RWPE2 (cell line): Measurements from ENCODE around the gene OPRL1.

Experiments used
- ATAC-seq: fragments of 200-7000 bp; cut with Tn5 transposase; 3 replicates; pipeline ENCODE4 v1.9.1; 2021; ENCODE audit warnings: low read depth
- DNase-seq: peaks from one replicate; pipeline ENCODE4 v3.0.0-alpha.2; 2020; ENCODE audit warnings: low spot score
- H3K27ac ChIP-seq: fragments of 450-650 bp; 2 replicates; pipeline ENCODE4 v1.5.1; 2017; ENCODE audit warnings: mild to moderate bottlenecking; ENCODE audit not compliant: poor library complexity, severe bottlenecking
- H3K27me3 ChIP-seq: fragments of 250-450 bp; sonication (Bioruptor Pico); 2 replicates; pipeline ENCODE4 v1.5.1; 2021; ENCODE audit warnings: mild to moderate bottlenecking, moderate library complexity; ENCODE audit not compliant: insufficient read depth, poor library complexity, severe bottlenecking
- H3K36me3 ChIP-seq: fragments of 250-450 bp; sonication (Bioruptor Pico); 2 replicates; pipeline ENCODE4 v1.5.1; 2020; ENCODE audit warnings: low read depth, mild to moderate bottlenecking, moderate library complexity
- H3K4me1 ChIP-seq: fragments of 250-450 bp; sonication (Bioruptor Pico); 2 replicates; pipeline ENCODE4 v1.5.1; 2021; ENCODE audit warnings: mild to moderate bottlenecking, moderate library complexity; ENCODE audit not compliant: insufficient read depth, poor library complexity, severe bottlenecking
- H3K4me3 ChIP-seq: fragments of 250-450 bp; sonication (Bioruptor Pico); 2 replicates; pipeline ENCODE4 v1.5.1; 2021; ENCODE audit warnings: mild to moderate bottlenecking, moderate library complexity; ENCODE audit not compliant: severe bottlenecking
- H3K9me3 ChIP-seq: fragments of 250-450 bp; sonication (Bioruptor Pico); 2 replicates; pipeline ENCODE4 v1.5.1; 2021; ENCODE audit warnings: mild to moderate bottlenecking, moderate library complexity; ENCODE audit not compliant: severe bottlenecking
- CTCF ChIP-seq: fragments of 450-650 bp; IDR thresholded peaks from one replicate; pipeline ENCODE4 v1.5.1; 2017; ENCODE audit warnings: mild to moderate bottlenecking, moderate library complexity; ENCODE audit not compliant: poor library complexity, severe bottlenecking

The OPRL1 gene

GRCh38 chr20:64052987-64053840 is 26.7 kb upstream of the OPRL1 start:
- Histone ChIP-seq H3K9me3 (no peaks in the 10 kb centered on the region), H3K36me3 (no peaks in the 10 kb centered on the region), H3K27me3 (peaks cover 25% of the 10 kb centered on the region), H3K27ac (no peak overlapping the region), H3K4me3 (no peak overlapping the region), H3K4me1 (no peaks in the 10 kb centered on the region)
- TF ChIP-seq CTCF: no peak
- ATAC-seq (no peak), DNase-seq (peak; percentile 88)

DNA sequence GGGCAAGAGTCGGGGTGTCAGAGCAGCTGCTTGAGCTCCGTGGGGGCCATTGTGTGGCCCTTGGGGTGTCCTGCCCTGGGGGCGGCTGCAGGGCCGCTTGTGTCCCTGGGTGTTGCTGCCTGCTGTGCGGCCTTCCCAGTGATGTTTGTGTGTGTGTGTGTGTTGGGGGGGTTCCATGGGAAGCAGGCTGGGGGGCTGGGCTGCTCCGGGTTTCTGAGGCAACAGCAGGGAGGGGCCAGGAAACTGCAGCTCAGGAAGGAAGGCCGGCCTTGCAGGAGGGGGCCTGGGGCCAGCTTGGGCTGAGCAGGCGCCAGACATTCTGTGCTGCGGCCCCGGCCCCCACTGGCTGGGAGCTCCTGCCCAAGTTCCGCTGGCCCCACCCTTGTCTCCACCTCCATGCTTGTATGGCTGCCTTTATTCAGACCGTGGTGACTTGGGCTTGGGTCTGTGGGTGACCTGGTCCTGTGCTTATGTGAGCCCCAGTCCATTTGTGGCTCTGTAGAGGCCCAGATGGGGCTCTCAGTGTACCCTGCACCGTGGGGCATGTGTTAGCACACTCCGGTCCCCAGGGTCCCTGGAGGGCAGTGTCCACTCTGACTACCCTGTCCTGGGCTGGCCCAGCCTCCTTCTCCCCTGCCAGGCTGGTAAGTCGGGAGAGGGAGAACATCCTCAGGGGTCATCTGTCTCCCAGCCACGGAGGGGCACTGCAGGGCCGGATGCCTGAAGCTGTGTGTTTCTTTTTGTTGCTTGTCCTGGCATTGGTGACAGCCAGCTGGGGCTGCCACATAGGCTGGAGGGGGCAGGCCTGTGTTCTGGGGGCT is 25.8 kb upstream of the OPRL1 start:
- peak; percentile 59 for TF ChIP-seq CTCF
- DNase-seq (peak; percentile 84), ATAC-seq (peak; percentile 10; the same call in 2 of the 3 replicates)
- peaks cover 21% of the 10 kb centered on the region for H3K27me3 ChIP-seq
- no peaks in the 10 kb centered on the region for H3K36me3 ChIP-seq
- no peak overlapping the region for H3K27ac ChIP-seq
- no peak overlapping the region for H3K4me3 ChIP-seq
- H3K9me3 ChIP-seq: no peaks in the 10 kb centered on the region
- H3K4me1 ChIP-seq: no peaks in the 10 kb centered on the region

- H3K4me1 ChIP-seq: no peaks in the 10 kb centered on the region
- TF ChIP-seq CTCF: no peak
- no peak for DNase-seq
- ATAC-seq: no peak
- H3K4me3 ChIP-seq: no peak overlapping the region
- no peaks in the 10 kb centered on the region for H3K9me3 ChIP-seq
- peaks cover 12% of the 10 kb centered on the region for H3K27me3 ChIP-seq
- no peak overlapping the region for H3K27ac ChIP-seq
- H3K36me3 ChIP-seq: no peaks in the 10 kb centered on the region
These were observed 24.4 kb upstream of the OPRL1 start for GRCh38 chr20:64055396-64055892.

DNA sequence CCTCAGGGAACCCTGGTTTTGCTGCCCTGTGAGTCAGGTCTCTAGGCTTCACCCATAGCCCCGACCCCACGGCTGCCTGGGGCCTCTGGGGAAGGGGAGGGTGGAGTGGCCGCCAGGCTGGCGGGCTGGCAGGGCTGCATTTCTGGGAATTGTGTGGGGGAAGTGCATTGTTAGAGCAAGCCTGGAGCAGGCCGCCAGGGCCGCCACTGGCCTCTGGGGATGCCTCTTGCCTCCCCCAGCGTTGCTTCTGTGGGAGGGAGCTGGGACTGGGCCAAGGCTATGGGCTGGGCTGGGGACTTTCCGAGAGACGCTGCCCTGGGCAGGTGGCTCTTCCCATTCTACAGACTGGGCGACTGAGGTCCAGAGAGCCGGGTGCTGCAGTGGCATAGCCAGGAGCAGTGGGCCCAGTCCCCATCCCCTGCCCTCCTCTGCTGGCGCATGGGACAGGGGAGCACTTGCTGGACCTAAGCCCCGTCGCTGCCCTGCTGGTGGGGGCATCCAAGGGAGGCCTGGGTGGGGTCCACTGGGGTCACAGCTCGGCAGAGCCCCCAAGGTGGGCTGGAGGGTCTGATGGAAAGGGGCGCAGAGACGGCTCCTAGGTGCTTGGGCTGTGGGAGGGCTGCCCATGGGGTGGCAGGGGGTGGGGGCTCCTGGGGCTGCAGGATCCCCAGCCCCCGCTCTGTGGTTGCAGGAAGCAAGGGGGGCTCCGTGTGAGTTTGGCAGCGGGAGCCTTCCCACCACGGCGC is 23.8 kb upstream of the OPRL1 start:
- no peak for ATAC-seq
- H3K4me1 ChIP-seq: no peaks in the 10 kb centered on the region
- TF ChIP-seq CTCF: no peak

More for the DNA sequence above, 23.8 kb upstream of the OPRL1 start:
- H3K9me3 ChIP-seq: no peaks in the 10 kb centered on the region
- DNase-seq: no peak
- H3K4me3 ChIP-seq: no peak overlapping the region
- no peak overlapping the region for H3K27ac ChIP-seq
- H3K27me3 ChIP-seq: peaks cover 6% of the 10 kb centered on the region
- H3K36me3 ChIP-seq: no peaks in the 10 kb centered on the region
